Smooth muscle cell (in vitro differentiated cells): ENCODE measurements around the gene FRYL. TPM values are rescaled to one million over a fixed set of nuclear protein-coding genes. Genes with fewer than 3 reads are reported as not detected.

Source experiments
- DNase-seq: peaks from one replicate; lab custom pipeline; 2025; ENCODE audit not compliant: unreplicated experiment; lab: John Stamatoyannopoulos, UW
- H2AFZ ChIP-seq: fragments of 200-600 bp; sonication (generic); 2 replicates; pipeline ENCODE4 v1.6.0; 2016; ENCODE audit warnings: antibody characterized with exemption, low read depth, mild to moderate bottlenecking
- H3F3A ChIP-seq: fragments of 200-600 bp; sonication (generic); 2 replicates; pipeline ENCODE4 v1.6.0; 2017; ENCODE audit warnings: antibody characterized with exemption, low read depth
- H3K27ac ChIP-seq: fragments of 200-600 bp; sonication (generic); 2 replicates; pipeline ENCODE4 v1.5.1; 2016; ENCODE audit warnings: low read depth, mild to moderate bottlenecking
- H3K27me3 ChIP-seq: fragments of 200-600 bp; sonication (generic); 2 replicates; pipeline ENCODE4 v1.6.1; 2016; ENCODE audit warnings: low read depth, mild to moderate bottlenecking
- H3K36me3 ChIP-seq: fragments of 200-600 bp; sonication (generic); 2 replicates; pipeline ENCODE4 v1.5.1; 2016; ENCODE audit warnings: low read depth
- H3K4me1 ChIP-seq: fragments of 200-600 bp; sonication (generic); 2 replicates; pipeline ENCODE4 v1.5.1; 2016; ENCODE audit warnings: low read depth
- H3K4me2 ChIP-seq: fragments of 200-600 bp; sonication (generic); 2 replicates; pipeline ENCODE4 v1.6.0; 2016; ENCODE audit warnings: mild to moderate bottlenecking
- H3K4me3 ChIP-seq: fragments of 200-600 bp; sonication (generic); 2 replicates; pipeline ENCODE4 v1.5.1; 2016; ENCODE audit warnings: mild to moderate bottlenecking
- H3K79me2 ChIP-seq: fragments of 200-600 bp; sonication (generic); 2 replicates; pipeline ENCODE4 v1.6.0; 2016; ENCODE audit warnings: low read depth, mild to moderate bottlenecking
- H3K9ac ChIP-seq: fragments of 200-600 bp; sonication (generic); 2 replicates; pipeline ENCODE4 v1.6.0; 2016; ENCODE audit warnings: low read depth
- H3K9me3 ChIP-seq: fragments of 200-600 bp; sonication (generic); replicated peaks from 2 replicates; pipeline ENCODE4 v1.5.1; 2016; ENCODE audit warnings: low read depth
- H4K20me1 ChIP-seq: fragments of 200-600 bp; sonication (generic); 2 replicates; pipeline ENCODE4 v1.6.0; 2016; ENCODE audit warnings: low read depth
- WGBS: methylation state at CpG from one replicate; pipeline ENCODE4 v1.1.7; 2016; ENCODE audit warnings: low lambda C conversion rate; 5-methylcytosine and 5-hydroxymethylcytosine counted together
- polyA plus RNA-seq: library from polyadenylated mRNA; unstranded; fragments of >200 nt; fragmentation: Nextera tagmentation; extraction: Ambion mirVana; gene quantifications from 2 replicates; pipeline ENCODE4 v1.2.1, GENCODE V29; 2016
- total RNA-seq: library from RNA; depleted of rRNA; stranded (reverse); fragments of >200 nt; gene quantifications from 2 replicates; pipeline ENCODE4 v1.2.3, GENCODE V29; 2014
- TF ChIP-seq, protein P1 (sequence below): fragments of 200-600 bp; sonication (generic); IDR thresholded peaks from 2 replicates; pipeline ENCODE4 v1.5.1; 2017; ENCODE audit warnings: borderline replicate concordance, mild to moderate bottlenecking, antibody characterized with exemption; ENCODE audit not compliant: insufficient read depth, poor library complexity, severe bottlenecking

The FRYL gene
- total and polyA plus RNA-seq, 2 experiments from 2014 or later = 14.9 to 56.6 TPM

GRCh38 chr4:48649505-48649904 is 130.6 kb downstream of the FRYL start:
- H3K27ac ChIP-seq = no peak overlapping the region
- no peak for DNase-seq
- peaks cover 66% of the 10 kb centered on the region for H4K20me1 ChIP-seq
- no peaks in the 10 kb centered on the region for H3K9me3 ChIP-seq
- H2AFZ ChIP-seq = no peak overlapping the region
- TF ChIP-seq, protein P1, sequence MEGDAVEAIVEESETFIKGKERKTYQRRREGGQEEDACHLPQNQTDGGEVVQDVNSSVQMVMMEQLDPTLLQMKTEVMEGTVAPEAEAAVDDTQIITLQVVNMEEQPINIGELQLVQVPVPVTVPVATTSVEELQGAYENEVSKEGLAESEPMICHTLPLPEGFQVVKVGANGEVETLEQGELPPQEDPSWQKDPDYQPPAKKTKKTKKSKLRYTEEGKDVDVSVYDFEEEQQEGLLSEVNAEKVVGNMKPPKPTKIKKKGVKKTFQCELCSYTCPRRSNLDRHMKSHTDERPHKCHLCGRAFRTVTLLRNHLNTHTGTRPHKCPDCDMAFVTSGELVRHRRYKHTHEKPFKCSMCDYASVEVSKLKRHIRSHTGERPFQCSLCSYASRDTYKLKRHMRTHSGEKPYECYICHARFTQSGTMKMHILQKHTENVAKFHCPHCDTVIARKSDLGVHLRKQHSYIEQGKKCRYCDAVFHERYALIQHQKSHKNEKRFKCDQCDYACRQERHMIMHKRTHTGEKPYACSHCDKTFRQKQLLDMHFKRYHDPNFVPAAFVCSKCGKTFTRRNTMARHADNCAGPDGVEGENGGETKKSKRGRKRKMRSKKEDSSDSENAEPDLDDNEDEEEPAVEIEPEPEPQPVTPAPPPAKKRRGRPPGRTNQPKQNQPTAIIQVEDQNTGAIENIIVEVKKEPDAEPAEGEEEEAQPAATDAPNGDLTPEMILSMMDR = no peak
- no peak overlapping the region for H3K4me3 ChIP-seq
- no peaks in the 10 kb centered on the region for H3K27me3 ChIP-seq
- H3K79me2 ChIP-seq = peaks cover 27% of the 10 kb centered on the region
- H3K36me3 ChIP-seq = no peaks in the 10 kb centered on the region
- no peaks in the 10 kb centered on the region for H3F3A ChIP-seq
- H3K4me1 ChIP-seq = peaks cover 11% of the 10 kb centered on the region
- no peak overlapping the region for H3K9ac ChIP-seq
- no peak overlapping the region for H3K4me2 ChIP-seq
- 84% methylated on average over 3 of the region's 3 CpGs for WGBS

GRCh38 chr4:48645225-48645794 is 134.8 kb downstream of the FRYL start:
- no peaks in the 10 kb centered on the region for H3K9me3 ChIP-seq
- TF ChIP-seq, protein P1 = no peak
- DNase-seq = no peak
- H3K4me1 ChIP-seq = no peaks in the 10 kb centered on the region
- H3K27me3 ChIP-seq = no peaks in the 10 kb centered on the region
- H3K36me3 ChIP-seq = no peaks in the 10 kb centered on the region
- no peak overlapping the region for H2AFZ ChIP-seq
- H3K4me3 ChIP-seq = no peak overlapping the region
- no peak overlapping the region for H3K9ac ChIP-seq
- no peak overlapping the region for H3K27ac ChIP-seq
- 94% methylated on average over 3 of the region's 3 CpGs for WGBS
- peaks cover 40% of the 10 kb centered on the region for H3K79me2 ChIP-seq
- H3F3A ChIP-seq = no peaks in the 10 kb centered on the region
- peaks cover 67% of the 10 kb centered on the region for H4K20me1 ChIP-seq
- no peak overlapping the region for H3K4me2 ChIP-seq

DNA sequence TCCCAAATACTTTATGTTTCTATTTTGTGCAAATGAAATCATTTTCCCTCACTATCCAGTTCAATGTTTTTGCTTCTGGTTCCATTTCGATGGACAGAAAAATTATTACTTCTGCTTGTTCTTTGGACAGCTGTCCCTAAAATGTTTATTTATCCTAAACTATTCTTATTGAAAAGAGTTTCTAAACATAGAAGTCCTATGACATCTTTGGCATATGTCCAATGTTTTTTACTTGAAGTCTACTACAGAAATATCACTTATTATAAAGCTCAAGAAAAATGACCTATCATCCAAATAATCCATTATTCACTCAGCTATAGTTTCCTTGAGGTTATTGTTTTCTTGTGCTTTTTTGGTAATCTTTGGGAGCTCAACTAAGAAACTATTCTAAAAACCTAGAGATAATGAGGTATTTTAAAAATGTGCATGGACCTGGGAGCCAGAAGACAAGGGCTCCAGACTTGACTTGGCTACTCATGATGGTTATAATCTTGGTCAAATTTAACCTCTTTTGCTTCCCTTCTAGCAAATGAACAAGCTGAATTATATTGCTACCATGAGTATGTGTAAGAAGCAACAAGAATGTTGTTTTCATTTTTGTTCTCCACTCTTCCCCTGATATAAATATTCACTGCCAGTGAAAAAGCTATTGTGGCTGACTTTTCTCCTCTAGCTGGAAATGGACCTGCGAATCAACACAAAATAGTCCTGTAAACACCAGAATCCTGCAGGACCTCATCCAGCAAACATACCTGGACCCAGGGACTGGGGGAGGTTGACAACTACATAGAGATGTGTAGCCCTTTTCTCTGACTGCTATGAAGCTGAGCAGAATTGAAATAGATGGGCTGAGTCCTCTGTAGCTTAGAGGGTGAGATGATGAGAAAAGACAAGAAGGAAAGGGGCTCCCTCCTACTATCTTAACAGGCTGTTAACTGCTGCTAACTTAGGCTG is 137.4 kb downstream of the FRYL start:
- no peak for DNase-seq
- TF ChIP-seq, protein P1 = no peak
- Histone ChIP-seq H3K4me3 (no peak overlapping the region), H3K27me3 (no peaks in the 10 kb centered on the region), H3K27ac (no peak overlapping the region), H4K20me1 (peaks cover 70% of the 10 kb centered on the region), H3K9me3 (no peaks in the 10 kb centered on the region), H3F3A (no peaks in the 10 kb centered on the region), H2AFZ (no peak overlapping the region), H3K79me2 (peaks cover 41% of the 10 kb centered on the region), H3K36me3 (no peaks in the 10 kb centered on the region), H3K9ac (no peak overlapping the region), H3K4me1 (no peaks in the 10 kb centered on the region), H3K4me2 (no peak overlapping the region)
- 96% methylated on average over 2 of the region's 2 CpGs for WGBS
